Astrocyte (in vitro differentiated cells and primary cell): Measurements from ENCODE around the gene XPC. TPM values are rescaled to one million over a fixed set of nuclear protein-coding genes. Genes with fewer than 3 reads are reported as not detected.
A peak's percentile ranks its signal among the peaks of the same experiment; 100 is the strongest.

Source experiments
- DNase-seq: peaks from one replicate; pipeline ENCODE4 v3.0.0-alpha.2; 2010; ENCODE audit warnings: low read depth
- FAIRE-seq: peaks from 2 replicates; lab custom pipeline; 2011; peaks lifted over from hg19 to GRCh38; lab: Jason Lieb, UNC
- H2AFZ ChIP-seq: 2 replicates; pipeline ENCODE4 v1.6.0; 2012; ENCODE audit warnings: low read depth, low read length, inconsistent platforms
- H3K27ac ChIP-seq: 2 replicates; pipeline ENCODE4 v1.5.1; 2011; ENCODE audit warnings: low read depth, low read length, inconsistent platforms
- H3K27me3 ChIP-seq: 2 replicates; pipeline ENCODE4 v1.6.0; 2011; ENCODE audit warnings: low read length, inconsistent platforms; ENCODE audit not compliant: insufficient read depth
- H3K36me3 ChIP-seq: 2 replicates; pipeline ENCODE4 v1.5.1; 2011; ENCODE audit warnings: low read length, inconsistent platforms; ENCODE audit not compliant: insufficient read depth
- H3K4me1 ChIP-seq: 2 replicates; pipeline ENCODE4 v1.5.1; 2011; ENCODE audit warnings: low read length, inconsistent platforms; ENCODE audit not compliant: insufficient read depth
- H3K4me2 ChIP-seq: 2 replicates; pipeline ENCODE4 v1.6.0; 2012; ENCODE audit warnings: low read length, inconsistent platforms
- H3K4me3 ChIP-seq: 2 replicates; pipeline ENCODE4 v1.5.1; 2011; ENCODE audit warnings: low read depth, mild to moderate bottlenecking, low read length, inconsistent platforms; ENCODE audit not compliant: insufficient read depth
- H3K79me2 ChIP-seq: 2 replicates; pipeline ENCODE4 v1.6.0; 2012; ENCODE audit warnings: mild to moderate bottlenecking, low read length, inconsistent platforms; ENCODE audit not compliant: insufficient read depth
- H3K9ac ChIP-seq: 2 replicates; pipeline ENCODE4 v1.6.0; 2012; ENCODE audit warnings: mild to moderate bottlenecking, low read length, inconsistent platforms
- H3K9me3 ChIP-seq: 2 replicates; pipeline ENCODE4 v1.5.1; 2012; ENCODE audit warnings: low read depth, mild to moderate bottlenecking, low read length, inconsistent platforms; ENCODE audit not compliant: insufficient read depth
- H4K20me1 ChIP-seq: 2 replicates; pipeline ENCODE4 v1.6.0; 2012; ENCODE audit warnings: low read length, inconsistent platforms; ENCODE audit not compliant: insufficient read depth
- H3K27ac Mint-ChIP-seq: one replicate; pipeline ENCODE4 v1.8.0; 2021; ENCODE audit warnings: mild to moderate bottlenecking, mixed read lengths; ENCODE audit not compliant: unreplicated experiment
- H3K27me3 Mint-ChIP-seq: one replicate; pipeline ENCODE4 v1.8.0; 2021; ENCODE audit warnings: low read depth, mixed read lengths; ENCODE audit not compliant: unreplicated experiment
- H3K36me3 Mint-ChIP-seq: one replicate; pipeline ENCODE4 v1.8.0; 2021; ENCODE audit warnings: low read depth, mixed read lengths; ENCODE audit not compliant: unreplicated experiment
- H3K4me1 Mint-ChIP-seq: one replicate; pipeline ENCODE4 v1.8.0; 2021; ENCODE audit warnings: low read depth, mixed read lengths; ENCODE audit not compliant: unreplicated experiment
- H3K4me3 Mint-ChIP-seq: one replicate; pipeline ENCODE4 v1.8.0; 2021; ENCODE audit warnings: mild to moderate bottlenecking, moderate library complexity, mixed read lengths; ENCODE audit not compliant: unreplicated experiment
- H3K9me3 Mint-ChIP-seq: one replicate; pipeline ENCODE4 v1.8.0; 2021; ENCODE audit warnings: mild to moderate bottlenecking, mixed read lengths; ENCODE audit not compliant: unreplicated experiment
- EZH2 ChIP-seq: IDR thresholded peaks from 2 replicates; pipeline ENCODE4 v1.6.1; 2012; ENCODE audit warnings: mild to moderate bottlenecking, low read length, inconsistent platforms; ENCODE audit not compliant: insufficient read depth
- total RNA-seq: library from RNA; stranded (reverse); gene quantifications from 2 replicates; pipeline ENCODE4 v1.2.1, GENCODE V29; 2021
- TF ChIP-seq, protein P1 (sequence below): IDR thresholded peaks from 2 replicates; pipeline ENCODE4 v1.5.1; 2011; ENCODE audit warnings: low read depth, mild to moderate bottlenecking, inconsistent platforms, low read length, moderate library complexity; ENCODE audit not compliant: insufficient read depth

Gene XPC
- total RNA-seq, 1 donor from 2014 or later: 33.6 TPM

DNA sequence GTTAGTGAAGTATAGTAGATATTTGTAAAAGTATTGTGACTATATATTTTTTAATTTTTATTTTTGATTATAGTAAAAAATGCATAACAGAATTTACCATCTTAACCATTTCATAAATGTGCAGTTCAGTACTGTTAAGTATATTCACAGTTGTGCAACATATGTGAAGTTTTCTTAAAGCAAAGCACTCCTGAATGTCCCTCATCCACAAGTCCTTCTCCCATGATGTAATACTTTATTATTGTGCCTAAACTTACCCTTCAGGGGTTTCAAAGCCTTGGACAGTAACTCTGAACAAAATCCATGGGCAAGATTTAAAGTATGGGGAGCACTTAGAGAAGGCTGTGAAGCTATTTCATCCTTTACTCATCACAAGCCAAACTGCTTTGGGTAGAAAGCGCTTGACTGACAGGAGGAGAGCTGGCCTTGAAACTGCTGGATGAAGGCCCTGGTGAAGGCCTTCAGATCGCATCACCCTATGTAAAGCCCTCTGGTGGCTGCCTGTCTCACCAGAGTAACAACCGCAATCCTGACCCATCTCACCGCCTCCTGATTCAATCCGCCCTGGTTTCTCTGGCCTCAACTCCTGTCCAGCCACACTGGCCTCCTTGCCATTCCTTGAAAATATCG is 28.3 kb upstream of the XPC start:
- Mint-ChIP-seq H3K4me1 (peaks cover 23% of the 10 kb centered on the region), H3K27ac (no peak overlapping the region), H3K9me3 (no peaks in the 10 kb centered on the region), H3K36me3 (no peaks in the 10 kb centered on the region), H3K27me3 (peaks cover 2% of the 10 kb centered on the region), H3K4me3 (no peak overlapping the region)
- Histone ChIP-seq H3K4me1 (peaks cover 45% of the 10 kb centered on the region), H4K20me1 (no peaks in the 10 kb centered on the region), H3K4me3 (no peak overlapping the region), H3K27me3 (no peaks in the 10 kb centered on the region), H3K4me2 (no peak overlapping the region), H3K27ac (no peak overlapping the region), H3K79me2 (no peaks in the 10 kb centered on the region), H2AFZ (no peak overlapping the region), H3K36me3 (no peaks in the 10 kb centered on the region), H3K9me3 (no peaks in the 10 kb centered on the region), H3K9ac (no peak overlapping the region)
- FAIRE-seq: no peak
- no peak for DNase-seq
- TF ChIP-seq, protein P1, sequence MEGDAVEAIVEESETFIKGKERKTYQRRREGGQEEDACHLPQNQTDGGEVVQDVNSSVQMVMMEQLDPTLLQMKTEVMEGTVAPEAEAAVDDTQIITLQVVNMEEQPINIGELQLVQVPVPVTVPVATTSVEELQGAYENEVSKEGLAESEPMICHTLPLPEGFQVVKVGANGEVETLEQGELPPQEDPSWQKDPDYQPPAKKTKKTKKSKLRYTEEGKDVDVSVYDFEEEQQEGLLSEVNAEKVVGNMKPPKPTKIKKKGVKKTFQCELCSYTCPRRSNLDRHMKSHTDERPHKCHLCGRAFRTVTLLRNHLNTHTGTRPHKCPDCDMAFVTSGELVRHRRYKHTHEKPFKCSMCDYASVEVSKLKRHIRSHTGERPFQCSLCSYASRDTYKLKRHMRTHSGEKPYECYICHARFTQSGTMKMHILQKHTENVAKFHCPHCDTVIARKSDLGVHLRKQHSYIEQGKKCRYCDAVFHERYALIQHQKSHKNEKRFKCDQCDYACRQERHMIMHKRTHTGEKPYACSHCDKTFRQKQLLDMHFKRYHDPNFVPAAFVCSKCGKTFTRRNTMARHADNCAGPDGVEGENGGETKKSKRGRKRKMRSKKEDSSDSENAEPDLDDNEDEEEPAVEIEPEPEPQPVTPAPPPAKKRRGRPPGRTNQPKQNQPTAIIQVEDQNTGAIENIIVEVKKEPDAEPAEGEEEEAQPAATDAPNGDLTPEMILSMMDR: no peak
- TF ChIP-seq EZH2: no peak

DNA sequence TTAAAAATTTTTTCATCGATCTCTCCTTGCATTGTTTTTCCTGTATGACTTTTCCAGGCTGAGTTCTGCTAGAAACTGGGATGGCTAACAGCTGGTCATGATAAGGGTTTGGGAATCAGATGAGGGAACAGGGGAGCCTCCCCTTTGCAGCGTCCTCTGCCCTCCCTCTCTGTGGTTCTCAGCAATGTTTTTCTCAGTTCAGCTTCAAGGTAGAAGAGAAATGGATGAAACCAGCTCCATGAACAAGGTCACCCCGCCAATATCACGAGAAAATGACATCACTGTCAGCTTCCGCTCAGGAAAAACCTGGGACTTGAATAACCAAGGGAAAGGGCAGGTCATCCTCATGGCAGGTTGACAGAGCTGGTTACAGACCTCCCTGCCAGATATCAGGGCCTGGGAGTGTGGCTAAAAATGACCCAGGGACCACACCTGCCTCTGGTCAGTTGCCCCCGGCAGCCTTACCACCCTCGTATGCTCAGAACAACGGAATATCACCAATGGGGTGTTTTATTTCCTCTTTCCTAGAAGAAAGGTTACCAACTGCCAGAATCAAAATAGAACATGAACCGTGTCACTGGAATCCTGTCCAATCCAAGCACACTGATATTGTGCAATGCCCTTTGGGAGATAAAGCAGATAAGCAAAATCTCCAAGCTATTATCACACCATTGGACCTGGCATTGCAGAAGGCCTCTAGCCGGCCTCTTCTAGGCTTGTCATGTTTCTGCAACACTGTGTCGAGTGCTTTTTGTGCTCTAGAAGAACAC is 26.3 kb upstream of the XPC start:
- H3K4me3 Mint-ChIP-seq: no peak overlapping the region

More for the DNA sequence above, 26.3 kb upstream of the XPC start:
- peak; percentile 63 for DNase-seq
- no peaks in the 10 kb centered on the region for H3K9me3 Mint-ChIP-seq
- no peaks in the 10 kb centered on the region for H3K36me3 Mint-ChIP-seq
- H3K27ac Mint-ChIP-seq: no peak overlapping the region
- no peaks in the 10 kb centered on the region for H3K36me3 ChIP-seq
- H3K4me2 ChIP-seq: no peak overlapping the region
- H3K9ac ChIP-seq: no peak overlapping the region
- H4K20me1 ChIP-seq: no peaks in the 10 kb centered on the region
- no peak overlapping the region for H3K27ac ChIP-seq
- no peak overlapping the region for H3K4me3 ChIP-seq
- no peaks in the 10 kb centered on the region for H3K27me3 ChIP-seq
- H2AFZ ChIP-seq: no peak overlapping the region
- peaks cover 34% of the 10 kb centered on the region for H3K4me1 ChIP-seq
- no peaks in the 10 kb centered on the region for H3K79me2 ChIP-seq
- TF ChIP-seq, protein P1: no peak
- no peak for TF ChIP-seq EZH2
- FAIRE-seq: no peak
- H3K27me3 Mint-ChIP-seq: peaks cover 2% of the 10 kb centered on the region
- peaks cover 18% of the 10 kb centered on the region for H3K4me1 Mint-ChIP-seq
- H3K9me3 ChIP-seq: no peaks in the 10 kb centered on the region
